ENCODE data around the gene LHFPL5. TPM values are rescaled to one million over a fixed set of nuclear protein-coding genes. Genes with fewer than 3 reads are reported as not detected.

The LHFPL5 gene
- total and polyA plus RNA-seq, 2 of the 13 experiments (the other 11 are each of a cell fraction or from before 2014, with no cell fraction given) = 0.03 TPM; not detected in 1

DNA sequence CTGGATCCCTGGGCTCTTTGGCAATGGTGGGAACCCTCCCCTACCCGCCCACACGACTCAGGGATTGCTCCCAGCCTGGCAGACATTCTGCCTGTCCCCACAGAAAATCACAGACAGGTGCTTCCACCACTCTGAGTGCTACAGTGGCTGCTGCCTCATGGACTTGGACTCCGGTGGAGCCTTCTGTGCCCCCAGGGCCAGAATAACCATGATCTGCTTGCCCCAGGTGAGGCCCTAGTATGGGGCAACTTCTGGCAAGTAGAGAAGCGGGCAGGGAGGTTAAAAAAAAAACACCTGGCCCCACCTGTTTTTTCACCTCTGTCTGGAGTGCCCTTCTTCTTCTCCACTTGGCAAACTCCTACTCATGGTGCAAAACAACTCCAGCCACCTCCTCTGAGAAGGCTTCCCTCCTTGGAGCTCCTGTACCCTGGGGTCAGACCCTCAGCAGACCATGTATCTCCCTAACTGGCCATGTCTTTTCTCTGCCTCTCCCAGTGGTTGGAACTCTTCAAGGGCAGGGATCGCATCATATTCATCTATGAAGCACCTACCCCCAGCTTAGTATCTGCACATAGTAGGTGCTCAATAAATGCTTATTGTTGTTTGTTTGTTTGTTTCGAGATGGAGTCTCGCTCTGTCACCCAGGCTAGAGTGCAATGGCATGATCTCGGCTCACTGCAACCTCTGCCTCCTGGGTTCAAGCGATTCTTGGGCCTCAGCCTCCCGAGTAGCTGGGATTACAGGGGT lies 27.6 kb upstream of the LHFPL5 start (continued):
- TF ChIP-seq, protein P1, sequence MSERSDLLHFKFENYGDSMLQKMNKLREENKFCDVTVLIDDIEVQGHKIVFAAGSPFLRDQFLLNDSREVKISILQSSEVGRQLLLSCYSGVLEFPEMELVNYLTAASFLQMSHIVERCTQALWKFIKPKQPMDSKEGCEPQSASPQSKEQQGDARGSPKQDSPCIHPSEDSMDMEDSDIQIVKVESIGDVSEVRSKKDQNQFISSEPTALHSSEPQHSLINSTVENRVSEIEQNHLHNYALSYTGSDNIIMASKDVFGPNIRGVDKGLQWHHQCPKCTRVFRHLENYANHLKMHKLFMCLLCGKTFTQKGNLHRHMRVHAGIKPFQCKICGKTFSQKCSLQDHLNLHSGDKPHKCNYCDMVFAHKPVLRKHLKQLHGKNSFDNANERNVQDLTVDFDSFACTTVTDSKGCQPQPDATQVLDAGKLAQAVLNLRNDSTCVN (CRISPR knock-in tag; IDR thresholded peaks at IDR 0.05; ENCODE audit: borderline replicate concordance) = no peak
- TF ChIP-seq MYC (CRISPR knock-in tag; IDR thresholded peaks at IDR 0.05; ENCODE audit: borderline replicate concordance) = no peak

DNA sequence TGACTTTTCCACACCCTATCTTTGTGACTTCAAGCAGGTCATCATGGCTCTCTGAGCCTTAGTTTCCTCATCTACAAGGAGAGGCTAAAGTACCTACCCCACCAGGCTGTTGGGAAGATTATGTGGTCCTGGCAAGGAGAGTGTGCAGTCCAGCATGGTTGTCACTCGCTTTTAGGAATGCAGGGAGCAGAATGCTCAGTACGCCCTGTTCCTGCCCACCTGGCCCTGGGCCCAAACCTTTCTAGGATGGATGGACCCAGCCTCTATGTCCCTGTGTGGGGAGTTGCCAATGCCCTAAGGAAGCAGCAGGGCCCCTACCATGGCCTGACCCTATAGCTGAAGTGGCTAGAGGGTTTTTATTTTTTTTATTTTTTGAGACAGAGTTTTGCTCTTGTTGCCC lies 26.7 kb upstream of the LHFPL5 start:
- no peak overlapping the region for H3K4me2 ChIP-seq (ENCODE audit: low read depth, low read length)
- no TSS peak for BruUV-seq (replicated peaks)
- H3K9me3 ChIP-seq (ENCODE audit: low read length) = no peaks in the 10 kb centered on the region
- no peak for TF ChIP-seq MAFK (conservative IDR thresholded peaks at IDR 0.05 in 1 of 2, IDR thresholded peaks at IDR 0.05 in 1 of 2; ENCODE audit: low read length in 2 of 2)
- no peak for TF ChIP-seq PAWR (CRISPR knock-in tag; IDR thresholded peaks at IDR 0.05; ENCODE audit: borderline replicate concordance)
- TF ChIP-seq MXD4 (CRISPR knock-in tag; IDR thresholded peaks at IDR 0.05) = no peak
- no peak for TF ChIP-seq ZNF335 (CRISPR knock-in tag; IDR thresholded peaks at IDR 0.05)
- TF ChIP-seq ZNF557 (CRISPR knock-in tag; IDR thresholded peaks at IDR 0.05) = no peak
- TF ChIP-seq ARNT (IDR thresholded peaks at IDR 0.05) = no peak
- TF ChIP-seq CEBPG (CRISPR knock-in tag; IDR thresholded peaks at IDR 0.05) = no peak
- TF ChIP-seq, protein P2, sequence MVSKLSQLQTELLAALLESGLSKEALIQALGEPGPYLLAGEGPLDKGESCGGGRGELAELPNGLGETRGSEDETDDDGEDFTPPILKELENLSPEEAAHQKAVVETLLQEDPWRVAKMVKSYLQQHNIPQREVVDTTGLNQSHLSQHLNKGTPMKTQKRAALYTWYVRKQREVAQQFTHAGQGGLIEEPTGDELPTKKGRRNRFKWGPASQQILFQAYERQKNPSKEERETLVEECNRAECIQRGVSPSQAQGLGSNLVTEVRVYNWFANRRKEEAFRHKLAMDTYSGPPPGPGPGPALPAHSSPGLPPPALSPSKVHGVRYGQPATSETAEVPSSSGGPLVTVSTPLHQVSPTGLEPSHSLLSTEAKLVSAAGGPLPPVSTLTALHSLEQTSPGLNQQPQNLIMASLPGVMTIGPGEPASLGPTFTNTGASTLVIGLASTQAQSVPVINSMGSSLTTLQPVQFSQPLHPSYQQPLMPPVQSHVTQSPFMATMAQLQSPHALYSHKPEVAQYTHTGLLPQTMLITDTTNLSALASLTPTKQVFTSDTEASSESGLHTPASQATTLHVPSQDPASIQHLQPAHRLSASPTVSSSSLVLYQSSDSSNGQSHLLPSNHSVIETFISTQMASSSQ (IDR thresholded peaks at IDR 0.05; ENCODE audit: low read depth) = no peak
- TF ChIP-seq, protein P2 (CRISPR knock-in tag; IDR thresholded peaks at IDR 0.05; ENCODE audit: borderline replicate concordance) = no peak
- TF ChIP-seq TMF1 (CRISPR knock-in tag; IDR thresholded peaks at IDR 0.05; ENCODE audit: low read depth) = no peak
- TF ChIP-seq CC2D1A (CRISPR knock-in tag; IDR thresholded peaks at IDR 0.05) = no peak
- no peak for TF ChIP-seq RARG (CRISPR knock-in tag; IDR thresholded peaks at IDR 0.05; ENCODE audit: low read depth)
- TF ChIP-seq FOSL2 (CRISPR knock-in tag; IDR thresholded peaks at IDR 0.05) = no peak
- TF ChIP-seq SP2 (CRISPR knock-in tag; IDR thresholded peaks at IDR 0.05) = no peak
- TF ChIP-seq ZNF724P (CRISPR knock-in tag; IDR thresholded peaks at IDR 0.05; ENCODE audit: borderline replicate concordance) = no peak
- TF ChIP-seq HOXA7 (CRISPR knock-in tag; IDR thresholded peaks at IDR 0.05) = no peak
- ChIA-PET POLR2A (no interaction called here), CTCF (ENCODE audit: low intra/inter-chr PET ratio, low total read pairs) (no interaction called here)
- no peak overlapping the region for H3K4me3 ChIP-seq (replicated peaks in 1 of 3; ENCODE audit: insufficient read depth in 1 of 3, low read depth in 2 of 3, low read length in 3 of 3)
- in situ Hi-C loops (cut with HindIII; ENCODE audit: extremely low pct_ligation_motif_present, low pct_unique_long_range_greater_than_20kb) = no loop called here
- FAIRE-seq = no peak
- H3K4me1 ChIP-seq (ENCODE audit: insufficient read depth, low read length) = peaks cover 6% of the 10 kb centered on the region
- H3K27ac ChIP-seq (ENCODE audit: extremely low read length, insufficient read depth, low read length) = no peak overlapping the region
- H3K36me3 ChIP-seq (replicated peaks in 1 of 2; ENCODE audit: control insufficient read depth in 1 of 2, insufficient read depth in 2 of 2, low read length in 2 of 2) = no peaks in the 10 kb centered on the region
- no peak for ATAC-seq
- H3K79me2 ChIP-seq (ENCODE audit: insufficient read depth, low read length) = no peaks in the 10 kb centered on the region
- intact Hi-C loops (cut with micrococcal nuclease; ENCODE audit: unreplicated experiment) = no loop called here
- no peak for DNase-seq (ENCODE audit: low spot score)
- no peak overlapping the region for H2AFZ ChIP-seq (ENCODE audit: low read length)
- H3K9ac ChIP-seq (ENCODE audit: insufficient read depth, low read depth, low read length) = no peak overlapping the region
- no peaks in the 10 kb centered on the region for H4K20me1 ChIP-seq (ENCODE audit: insufficient read depth, low read length)
- 50% methylated on average over 2 of the region's 2 CpGs for WGBS (ENCODE audit: low lambda C conversion rate)
- peaks cover 11 to 49% of the 10 kb centered on the region in 2 experiments for H3K27me3 ChIP-seq (ENCODE audit: control insufficient read depth in 1 of 2, insufficient read depth in 2 of 2, low read length in 2 of 2)
